ENCODE results near the gene KIF21A. TPM values are rescaled to one million over a fixed set of nuclear protein-coding genes. Genes with fewer than 3 reads are reported as not detected.

The KIF21A gene
- total RNA-seq, 1 experiment from 2014 or later: 29.1 TPM

DNA sequence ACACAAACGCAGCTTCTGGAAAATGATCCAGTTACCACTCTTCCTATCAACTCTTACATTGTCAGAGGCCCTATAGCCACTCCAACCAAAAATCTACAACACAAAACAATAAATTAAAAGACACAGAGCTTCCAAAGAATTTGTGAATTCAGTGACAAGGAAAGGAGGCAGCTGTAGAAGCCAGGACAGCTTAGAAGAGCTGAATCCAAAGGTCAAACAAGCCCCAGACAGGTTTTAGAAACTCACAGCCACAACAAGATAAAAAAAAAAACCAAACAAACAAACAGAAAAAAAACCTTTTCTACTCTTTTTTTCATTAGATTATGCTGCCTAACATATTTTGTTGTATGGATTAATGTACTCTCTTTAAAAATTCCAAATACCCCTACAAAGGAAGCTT, 94.4 kb downstream of the KIF21A start:
- H3K4me1 ChIP-seq (ENCODE audit: control insufficient read depth in 1 of 2, insufficient read depth in 2 of 2, low read length in 2 of 2): no peaks in the 10 kb centered on the region
- DNase-seq (ENCODE audit: low read depth, low spot score) (no peak), ATAC-seq (no peak)
- peaks cover 3 to 4% of the 10 kb centered on the region in 2 experiments; a peak in 2 of 4 replicates for H3K36me3 ChIP-seq (ENCODE audit: control insufficient read depth in 1 of 2, insufficient read depth in 2 of 2, low read length in 2 of 2)
- ChIA-PET CTCF (interaction anchor here (0.6 to 1.1 kb wide), 2 partner anchors 16 to 27 kb away, joined by 3 to 4 read pairs; no protein-coding TSS in a partner anchor), RAD21 (ENCODE audit: low non-redundant PET in 1 of 2, low total read pairs in 2 of 2, uncharacterized antibody in 2 of 2, unreplicated experiment in 2 of 2) (no interaction called here), POLR2A (no interaction called here)
- H3K9ac ChIP-seq (ENCODE audit: low read length): no peak overlapping the region
- no peaks in the 10 kb centered on the region for H4K20me1 ChIP-seq (ENCODE audit: insufficient read depth)
- H2AFZ ChIP-seq (ENCODE audit: low read depth, low read length, poor library complexity, severe bottlenecking): no peak overlapping the region
- no peaks in the 10 kb centered on the region for H3K9me3 ChIP-seq (ENCODE audit: control insufficient read depth in 1 of 2, insufficient read depth in 1 of 2, low read depth in 1 of 2, low read length in 2 of 2)
- intact Hi-C loops (cut with micrococcal nuclease): no loop called here
- no peaks in the 10 kb centered on the region for H3K27me3 ChIP-seq (ENCODE audit: insufficient read depth, low read length)
- H3K27ac ChIP-seq (ENCODE audit: low read depth, low read length): no peak overlapping the region
- H3K4me3 ChIP-seq (replicated peaks in 1 of 2; ENCODE audit: low read depth in 1 of 2, low read length in 2 of 2): no peak overlapping the region
- TF ChIP-seq SP1 (IDR thresholded peaks at IDR 0.05; ENCODE audit: low read depth) (no peak), RAD21 (IDR thresholded peaks at IDR 0.05; ENCODE audit: low read depth) (no peak), YY1 (IDR thresholded peaks at IDR 0.05; ENCODE audit: extremely low read depth, insufficient replicate concordance, low read depth, low read length) (no peak), TCF7L2 (IDR thresholded peaks at IDR 0.05; ENCODE audit: borderline replicate concordance, extremely low read depth, insufficient read depth, insufficient read length) (no peak), ZNF274 (IDR thresholded peaks at IDR 0.05; ENCODE audit: low read depth, low read length) (no peak), CEBPB (IDR thresholded peaks at IDR 0.05; ENCODE audit: low read depth) (no peak), CBX3 (IDR thresholded peaks at IDR 0.05; ENCODE audit: low read depth) (no peak), EZH2 (IDR thresholded peaks at IDR 0.05) (no peak), JUND (IDR thresholded peaks at IDR 0.05) (no peak), EGR1 (IDR thresholded peaks at IDR 0.05; ENCODE audit: low read depth) (no peak), SIN3A (IDR thresholded peaks at IDR 0.05; ENCODE audit: low read depth) (no peak), FOSL1 (IDR thresholded peaks at IDR 0.05; ENCODE audit: low read depth) (no peak), ELF1 (IDR thresholded peaks at IDR 0.05; ENCODE audit: borderline replicate concordance, low read depth) (no peak), EZH2phosphoT487 (IDR thresholded peaks at IDR 0.05; ENCODE audit: borderline replicate concordance) (no peak)
- TF ChIP-seq, protein P1, sequence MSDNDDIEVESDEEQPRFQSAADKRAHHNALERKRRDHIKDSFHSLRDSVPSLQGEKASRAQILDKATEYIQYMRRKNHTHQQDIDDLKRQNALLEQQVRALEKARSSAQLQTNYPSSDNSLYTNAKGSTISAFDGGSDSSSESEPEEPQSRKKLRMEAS (IDR thresholded peaks at IDR 0.05): no peak
- TF ChIP-seq, protein P2, sequence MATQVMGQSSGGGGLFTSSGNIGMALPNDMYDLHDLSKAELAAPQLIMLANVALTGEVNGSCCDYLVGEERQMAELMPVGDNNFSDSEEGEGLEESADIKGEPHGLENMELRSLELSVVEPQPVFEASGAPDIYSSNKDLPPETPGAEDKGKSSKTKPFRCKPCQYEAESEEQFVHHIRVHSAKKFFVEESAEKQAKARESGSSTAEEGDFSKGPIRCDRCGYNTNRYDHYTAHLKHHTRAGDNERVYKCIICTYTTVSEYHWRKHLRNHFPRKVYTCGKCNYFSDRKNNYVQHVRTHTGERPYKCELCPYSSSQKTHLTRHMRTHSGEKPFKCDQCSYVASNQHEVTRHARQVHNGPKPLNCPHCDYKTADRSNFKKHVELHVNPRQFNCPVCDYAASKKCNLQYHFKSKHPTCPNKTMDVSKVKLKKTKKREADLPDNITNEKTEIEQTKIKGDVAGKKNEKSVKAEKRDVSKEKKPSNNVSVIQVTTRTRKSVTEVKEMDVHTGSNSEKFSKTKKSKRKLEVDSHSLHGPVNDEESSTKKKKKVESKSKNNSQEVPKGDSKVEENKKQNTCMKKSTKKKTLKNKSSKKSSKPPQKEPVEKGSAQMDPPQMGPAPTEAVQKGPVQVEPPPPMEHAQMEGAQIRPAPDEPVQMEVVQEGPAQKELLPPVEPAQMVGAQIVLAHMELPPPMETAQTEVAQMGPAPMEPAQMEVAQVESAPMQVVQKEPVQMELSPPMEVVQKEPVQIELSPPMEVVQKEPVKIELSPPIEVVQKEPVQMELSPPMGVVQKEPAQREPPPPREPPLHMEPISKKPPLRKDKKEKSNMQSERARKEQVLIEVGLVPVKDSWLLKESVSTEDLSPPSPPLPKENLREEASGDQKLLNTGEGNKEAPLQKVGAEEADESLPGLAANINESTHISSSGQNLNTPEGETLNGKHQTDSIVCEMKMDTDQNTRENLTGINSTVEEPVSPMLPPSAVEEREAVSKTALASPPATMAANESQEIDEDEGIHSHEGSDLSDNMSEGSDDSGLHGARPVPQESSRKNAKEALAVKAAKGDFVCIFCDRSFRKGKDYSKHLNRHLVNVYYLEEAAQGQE (IDR thresholded peaks at IDR 0.05; ENCODE audit: low read depth): no peak
- TF ChIP-seq, protein P3, sequence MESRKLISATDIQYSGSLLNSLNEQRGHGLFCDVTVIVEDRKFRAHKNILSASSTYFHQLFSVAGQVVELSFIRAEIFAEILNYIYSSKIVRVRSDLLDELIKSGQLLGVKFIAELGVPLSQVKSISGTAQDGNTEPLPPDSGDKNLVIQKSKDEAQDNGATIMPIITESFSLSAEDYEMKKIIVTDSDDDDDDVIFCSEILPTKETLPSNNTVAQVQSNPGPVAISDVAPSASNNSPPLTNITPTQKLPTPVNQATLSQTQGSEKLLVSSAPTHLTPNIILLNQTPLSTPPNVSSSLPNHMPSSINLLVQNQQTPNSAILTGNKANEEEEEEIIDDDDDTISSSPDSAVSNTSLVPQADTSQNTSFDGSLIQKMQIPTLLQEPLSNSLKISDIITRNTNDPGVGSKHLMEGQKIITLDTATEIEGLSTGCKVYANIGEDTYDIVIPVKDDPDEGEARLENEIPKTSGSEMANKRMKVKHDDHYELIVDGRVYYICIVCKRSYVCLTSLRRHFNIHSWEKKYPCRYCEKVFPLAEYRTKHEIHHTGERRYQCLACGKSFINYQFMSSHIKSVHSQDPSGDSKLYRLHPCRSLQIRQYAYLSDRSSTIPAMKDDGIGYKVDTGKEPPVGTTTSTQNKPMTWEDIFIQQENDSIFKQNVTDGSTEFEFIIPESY (IDR thresholded peaks at IDR 0.05; ENCODE audit: extremely low read depth, insufficient replicate concordance, low read length): no peak
- BruUV-seq (replicated peaks): no TSS peak
- no peaks in the 10 kb centered on the region for H3K9me2 ChIP-seq (ENCODE audit: insufficient read depth)
- H3K4me2 ChIP-seq (ENCODE audit: low read length): no peak overlapping the region
- H3K79me2 ChIP-seq (ENCODE audit: insufficient read depth, low read length): no peaks in the 10 kb centered on the region

Measured in HCT116 (cell line).